HG03469 (cell line): ENCODE measurements around the gene POFUT2.

Experiments used
- ATAC-seq: cut with Tn5 transposase; IDR thresholded peaks from one replicate; pipeline ENCODE4 v1.9.1; 2021; ENCODE audit warnings: mild to moderate bottlenecking, moderate library complexity, moderate number of reproducible peaks; ENCODE audit not compliant: unreplicated experiment

POFUT2 gene

DNA sequence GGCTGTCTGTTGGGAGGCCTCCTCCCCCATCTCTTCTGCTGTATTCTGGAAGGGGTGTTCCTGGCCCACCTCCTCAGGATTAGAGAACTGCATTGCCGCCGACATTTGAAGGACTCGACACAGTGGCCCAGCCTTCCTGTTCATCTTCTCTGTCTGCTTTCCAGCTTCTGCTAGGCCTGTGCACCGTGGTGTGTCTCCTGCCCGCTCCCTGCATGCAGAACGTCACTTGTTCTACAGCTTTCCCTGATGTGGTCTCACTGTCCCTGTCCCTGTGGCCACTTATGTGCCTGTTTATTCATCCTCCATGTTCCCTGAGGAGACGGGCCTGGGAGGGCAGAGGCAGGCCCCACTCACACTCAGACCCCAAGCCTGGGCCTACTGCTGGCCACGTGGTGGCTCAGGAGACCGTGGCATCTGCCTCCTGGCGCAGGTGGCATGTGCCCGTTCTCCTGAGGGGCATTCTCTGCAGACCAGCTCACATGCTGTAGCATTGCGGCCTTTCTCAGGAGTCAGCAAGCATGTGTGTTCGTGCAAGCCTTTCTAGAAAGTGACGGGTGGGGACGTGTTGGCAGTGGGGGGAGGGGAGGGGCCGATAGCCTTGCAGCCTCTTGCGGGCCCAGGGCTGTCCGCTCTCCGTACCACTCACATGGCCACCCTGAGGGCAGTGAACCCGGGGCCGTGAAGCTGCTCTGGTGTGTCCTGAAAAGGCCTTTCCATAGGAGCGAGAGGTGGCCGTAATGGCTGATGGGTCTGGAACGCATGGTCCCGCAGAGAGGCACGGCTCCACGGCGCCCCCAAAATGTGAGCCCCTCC, 35.9 kb downstream of the POFUT2 start:
- no peak for ATAC-seq

DNA sequence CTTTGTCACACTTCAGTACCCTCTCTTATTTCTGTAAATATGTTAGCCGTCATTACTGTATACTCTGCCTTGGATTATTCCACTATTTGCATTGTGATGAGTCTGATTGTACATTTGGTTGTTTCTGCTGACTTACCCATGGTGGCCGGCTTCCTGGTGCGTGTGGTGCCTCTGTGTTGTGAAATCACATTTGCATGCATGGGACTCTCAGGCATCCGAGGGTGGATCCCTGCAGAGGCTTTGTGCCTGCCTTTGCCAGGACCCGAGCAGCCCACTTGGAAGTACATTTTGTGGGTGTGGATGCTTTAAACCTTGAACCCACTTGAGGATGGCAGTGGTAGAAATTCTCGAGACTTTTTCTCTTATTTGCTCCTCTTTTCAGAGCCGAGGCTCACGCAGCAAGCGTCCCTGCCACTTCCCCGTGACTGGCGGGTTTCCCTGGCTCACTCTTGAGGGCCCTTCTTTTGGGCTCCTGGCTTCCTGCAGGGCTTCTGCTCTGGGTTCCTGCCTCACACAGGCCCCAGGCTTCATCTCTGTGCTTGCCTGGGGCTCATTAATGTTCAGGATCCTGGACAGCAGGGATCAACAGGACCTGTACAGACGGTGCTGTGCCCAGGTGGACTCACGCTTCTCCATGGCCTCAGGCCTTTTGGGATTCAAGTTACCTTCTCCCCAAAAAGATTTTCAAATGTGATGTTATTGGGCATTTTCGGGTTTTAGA, 36.6 kb downstream of the POFUT2 start:
- ATAC-seq, result no peak

- no peak for ATAC-seq
Observed at GRCh38 chr21:45250272-45250671, 37.4 kb downstream of the POFUT2 start.

DNA sequence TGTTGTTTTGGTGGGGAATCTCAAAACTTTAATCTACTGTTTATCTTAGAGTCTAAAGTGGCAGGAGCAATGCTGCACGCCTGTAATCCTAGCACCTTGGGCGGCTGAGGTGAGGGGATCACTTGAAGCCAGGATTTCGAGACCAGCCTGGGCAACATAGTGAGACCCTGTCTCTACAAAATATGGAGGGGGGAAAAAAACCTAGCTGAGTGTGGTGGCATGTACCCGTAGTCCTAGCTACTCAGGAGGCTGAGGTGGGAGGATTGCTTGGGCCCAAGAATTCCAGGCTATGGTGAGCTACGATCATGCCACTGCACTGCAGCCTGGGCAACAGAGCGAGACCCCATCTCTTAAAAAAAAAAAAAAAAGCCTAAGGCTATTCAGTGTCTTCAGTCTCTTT, 38.1 kb downstream of the POFUT2 start:
- no peak for ATAC-seq

DNA sequence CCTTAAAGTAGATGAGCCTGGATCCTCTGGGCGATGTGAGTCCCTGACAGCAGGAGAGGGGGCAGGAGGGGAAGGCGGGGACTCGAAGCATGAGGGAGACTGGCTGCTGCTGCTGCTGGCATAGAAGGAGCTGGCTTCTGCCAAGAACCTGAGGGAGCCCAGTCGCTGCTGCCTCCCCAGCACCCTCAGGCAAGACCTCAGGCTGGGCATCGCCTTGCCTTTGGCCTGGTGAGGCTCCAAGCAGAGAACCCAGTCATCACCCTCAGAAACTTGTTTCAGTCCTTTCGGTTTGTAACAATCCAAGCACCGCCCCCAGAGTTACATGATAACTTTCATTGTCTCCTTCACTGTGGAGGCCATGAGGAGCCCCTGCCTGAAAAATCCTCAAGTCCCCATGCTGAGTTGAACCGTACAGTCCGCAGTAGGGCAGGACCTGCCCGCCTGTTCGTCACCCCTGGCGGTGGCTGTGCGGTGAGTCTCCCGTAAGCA, 38.8 kb downstream of the POFUT2 start:
- ATAC-seq, result no peak

DNA sequence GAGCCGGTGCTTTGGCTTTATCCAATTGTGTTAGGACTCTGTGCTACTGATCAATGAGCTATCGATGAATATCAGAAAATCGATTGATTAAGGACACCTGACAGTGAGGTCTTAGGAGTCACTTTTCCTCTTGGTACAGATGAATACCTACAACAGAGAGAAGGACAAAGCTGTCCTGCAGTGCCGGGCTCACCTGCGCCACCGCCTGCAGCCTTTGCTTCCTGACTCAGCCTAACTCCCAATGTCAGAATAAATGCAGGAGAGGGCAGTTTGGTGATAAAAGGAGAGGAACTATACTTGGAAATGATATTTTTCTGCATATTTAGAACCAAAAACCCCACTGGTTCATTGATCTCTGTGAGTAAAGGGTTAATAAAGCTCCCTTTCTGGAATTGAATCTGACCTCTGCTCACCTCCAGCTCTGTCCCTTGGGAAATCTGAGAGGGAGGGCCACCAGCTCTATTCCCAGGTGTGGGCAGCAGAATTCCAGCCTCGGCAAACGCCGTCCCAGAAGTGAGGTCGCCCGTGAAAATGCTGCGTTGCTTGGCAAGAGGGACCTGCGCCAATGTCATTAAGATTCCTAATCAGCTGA, 39.3 kb downstream of the POFUT2 start:
- ATAC-seq, result no peak

- no peak for ATAC-seq
Observed at GRCh38 chr21:45246386-45247320, 41.0 kb downstream of the POFUT2 start.

DNA sequence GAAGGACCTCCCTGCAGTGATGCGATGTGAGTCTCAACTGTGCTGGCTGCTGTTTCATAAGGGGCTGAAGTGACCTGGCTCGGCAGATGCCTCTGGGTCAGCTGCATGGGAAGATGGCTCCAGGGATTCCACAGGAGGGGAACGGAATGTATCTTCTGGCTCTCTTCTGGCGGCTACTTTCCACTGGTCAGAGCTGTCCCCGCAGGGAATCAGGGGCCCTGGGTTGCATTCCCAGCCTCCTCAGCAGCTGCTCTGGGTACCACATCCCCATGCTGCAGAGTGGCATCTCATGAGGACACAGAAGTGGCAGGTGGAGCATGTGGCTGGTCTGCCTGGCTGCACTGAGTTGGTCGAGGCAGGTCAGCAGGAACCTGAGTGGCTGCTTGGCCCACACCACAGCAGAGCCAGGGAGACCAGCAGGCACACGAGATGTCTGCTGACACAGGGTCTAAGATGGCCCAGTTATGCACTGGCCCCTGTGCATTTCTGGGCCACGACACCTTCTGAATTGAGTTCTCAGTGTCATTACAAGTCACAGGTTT, 42.8 kb downstream of the POFUT2 start:
- ATAC-seq, result no peak

DNA sequence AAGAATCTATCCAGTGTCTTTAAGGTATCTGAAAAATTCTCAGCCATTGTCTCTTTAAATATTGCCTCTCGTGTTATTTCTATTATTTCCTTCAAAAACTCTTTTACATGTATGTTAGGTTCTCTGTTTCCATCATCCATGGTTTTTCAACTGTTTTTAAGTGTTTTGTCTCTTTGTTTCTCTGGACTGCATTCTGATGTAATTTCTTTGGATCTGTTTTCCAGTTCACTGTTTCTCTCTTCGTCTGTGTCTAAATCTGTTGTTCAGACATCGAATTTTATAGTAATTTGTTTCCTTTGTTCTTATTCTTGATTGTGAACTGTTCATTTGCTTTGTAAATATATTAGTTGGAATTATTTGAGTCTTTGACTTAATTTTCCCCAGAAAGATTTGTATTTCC, 44.1 kb downstream of the POFUT2 start:
- no peak for ATAC-seq

- ATAC-seq, result no peak
Observed at GRCh38 chr21:45241357-45241756, 46.3 kb downstream of the POFUT2 start.

DNA sequence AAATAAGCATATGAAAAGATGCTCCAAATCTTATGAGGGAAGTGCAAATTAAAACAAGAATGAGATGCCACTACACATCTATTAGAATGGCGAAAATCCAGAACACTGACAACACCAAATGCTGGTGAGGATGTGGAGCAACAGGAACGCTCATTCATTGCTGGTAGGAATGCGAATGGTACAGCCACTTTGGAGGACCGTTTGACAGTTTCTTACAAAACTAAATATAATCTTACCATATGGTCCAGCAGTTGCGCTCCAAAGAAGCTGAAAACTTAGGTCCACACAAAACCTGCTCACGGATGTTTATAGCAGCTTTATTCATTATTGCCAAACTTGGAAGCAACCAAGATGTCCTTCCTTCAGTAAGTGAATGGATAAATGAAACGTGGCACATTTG, 50.3 kb downstream of the POFUT2 start:
- ATAC-seq, result no peak

- no peak for ATAC-seq
Observed at GRCh38 chr21:45236481-45236880, 51.2 kb downstream of the POFUT2 start.

GRCh38 chr21:45235488-45235887, 52.2 kb downstream of the POFUT2 start:
- no peak for ATAC-seq

DNA sequence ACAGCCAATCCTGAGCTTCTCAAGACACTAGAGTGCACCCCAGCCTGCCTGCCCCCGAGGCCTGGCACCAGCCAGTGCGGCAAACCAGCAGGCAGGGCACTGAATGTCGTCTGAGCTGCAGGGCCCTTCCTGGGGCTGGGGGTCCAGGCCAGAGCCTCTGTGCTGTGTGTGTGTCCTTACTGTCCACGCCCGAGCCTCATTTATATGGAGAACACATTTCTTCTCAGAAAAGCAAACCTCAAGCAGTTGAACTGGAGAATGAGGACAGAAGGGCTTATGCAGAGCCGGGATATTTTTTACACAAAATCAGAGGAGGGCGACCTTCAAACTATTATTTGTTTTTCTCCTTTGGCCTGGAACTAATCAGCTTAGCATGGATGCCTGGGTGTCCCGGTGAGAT, 52.7 kb downstream of the POFUT2 start:
- no peak for ATAC-seq

GRCh38 chr21:45234127-45234526, 53.6 kb downstream of the POFUT2 start:
- no peak for ATAC-seq

- ATAC-seq, result no peak
Observed at GRCh38 chr21:45231705-45232104, 56.0 kb downstream of the POFUT2 start.

DNA sequence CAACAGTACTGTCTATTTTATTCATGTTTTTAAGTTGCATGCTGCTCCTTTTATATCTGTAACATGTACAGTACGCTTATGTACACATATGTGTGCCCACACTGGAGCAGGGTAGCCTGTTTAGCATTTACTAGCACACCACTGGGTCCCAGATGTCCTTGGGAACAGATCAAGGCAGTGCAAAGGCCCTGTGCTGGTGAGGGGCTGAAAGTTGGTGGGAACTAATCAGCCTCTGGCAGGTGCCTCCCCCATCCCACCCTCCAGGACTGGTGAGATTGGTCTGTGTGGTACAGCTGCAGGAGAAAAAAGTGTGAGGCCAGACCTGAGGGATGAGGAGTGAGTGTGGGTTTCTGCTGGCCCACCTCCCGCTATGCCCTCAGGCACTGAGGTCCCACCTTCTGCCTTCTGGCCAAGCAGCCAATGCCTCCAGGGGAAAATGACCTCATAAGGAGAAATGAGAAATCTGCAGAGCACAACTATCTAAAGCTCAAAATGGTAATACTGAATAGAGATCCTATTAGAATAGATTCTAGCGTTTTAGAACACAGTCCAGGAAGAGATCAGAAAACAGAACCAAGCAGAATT, 58.9 kb downstream of the POFUT2 start:
- ATAC-seq, result no peak

DNA sequence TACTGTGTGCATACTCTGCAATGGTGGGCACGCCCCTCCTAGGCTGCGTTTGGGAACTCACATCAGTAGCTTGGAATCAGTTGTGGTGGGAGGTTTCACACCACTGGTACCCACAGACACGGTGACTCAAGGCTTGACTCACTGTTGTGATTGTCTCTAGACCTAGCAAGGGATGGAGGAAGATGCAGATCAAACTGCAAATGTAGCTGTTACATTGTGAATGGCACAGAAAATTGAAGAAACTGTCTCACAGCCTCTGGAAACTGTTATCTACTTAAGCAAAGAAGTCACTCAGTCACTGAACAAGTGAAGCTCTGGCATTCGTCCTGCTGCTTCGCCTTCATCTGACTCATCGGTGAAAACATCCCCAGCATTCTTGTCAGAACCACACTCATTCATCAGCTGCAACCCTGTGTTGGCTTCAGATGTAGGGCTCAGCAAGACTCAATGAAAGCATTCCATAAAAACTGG, 59.5 kb downstream of the POFUT2 start:
- ATAC-seq, result no peak

DNA sequence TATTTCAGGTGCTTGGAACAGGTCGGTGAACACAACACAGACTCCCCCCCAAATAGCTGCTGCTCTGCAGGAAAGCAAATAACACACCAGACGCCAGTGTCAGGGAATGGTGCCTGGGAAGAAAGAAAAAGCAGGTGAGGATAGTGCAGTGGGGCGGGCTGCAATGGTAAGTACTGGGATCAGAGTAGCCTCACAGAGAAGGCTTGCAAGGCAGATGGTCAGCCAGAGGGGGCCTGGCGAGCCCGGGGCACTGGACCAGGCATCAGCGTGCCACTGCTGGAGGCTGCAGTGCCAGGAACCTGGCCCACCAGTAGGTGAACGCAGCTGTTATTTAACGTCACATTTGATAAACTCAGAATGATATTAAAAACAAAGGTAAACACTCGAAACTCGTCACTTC, 60.0 kb downstream of the POFUT2 start:
- ATAC-seq, result no peak
